Measurements from ENCODE around the gene MDFIC2.
"Not testable (repeated sequence)": the region's sequence is repeated elsewhere in the genome, so short reads cannot be mapped to it uniquely, and the experiment has no call there.

MDFIC2 gene

DNA sequence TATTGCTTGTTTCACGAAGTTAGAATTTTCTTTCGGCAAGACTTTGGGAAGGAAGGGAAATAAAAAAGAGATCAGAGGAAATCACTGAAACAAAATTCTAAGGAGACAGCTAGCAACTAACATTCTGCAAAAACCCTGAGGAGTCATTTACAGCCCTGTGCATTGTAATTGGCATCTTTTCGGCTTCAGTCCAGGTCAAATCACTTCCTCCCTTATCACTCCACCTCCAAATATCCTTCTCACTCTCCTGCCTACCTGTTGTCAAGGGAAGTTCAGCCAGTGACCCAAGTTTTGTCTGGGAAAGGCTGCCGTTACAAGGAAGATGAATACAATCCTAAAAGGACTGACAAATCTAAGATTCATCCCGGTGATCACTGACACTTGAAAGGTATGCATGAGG lies 39.6 kb downstream of the MDFIC2 start:
- H3K4me3 ChIP-seq (ENCODE audit: low read length) = no peak overlapping the region
- DNase-seq (ENCODE audit: low read depth, low spot score) = no peak

DNA sequence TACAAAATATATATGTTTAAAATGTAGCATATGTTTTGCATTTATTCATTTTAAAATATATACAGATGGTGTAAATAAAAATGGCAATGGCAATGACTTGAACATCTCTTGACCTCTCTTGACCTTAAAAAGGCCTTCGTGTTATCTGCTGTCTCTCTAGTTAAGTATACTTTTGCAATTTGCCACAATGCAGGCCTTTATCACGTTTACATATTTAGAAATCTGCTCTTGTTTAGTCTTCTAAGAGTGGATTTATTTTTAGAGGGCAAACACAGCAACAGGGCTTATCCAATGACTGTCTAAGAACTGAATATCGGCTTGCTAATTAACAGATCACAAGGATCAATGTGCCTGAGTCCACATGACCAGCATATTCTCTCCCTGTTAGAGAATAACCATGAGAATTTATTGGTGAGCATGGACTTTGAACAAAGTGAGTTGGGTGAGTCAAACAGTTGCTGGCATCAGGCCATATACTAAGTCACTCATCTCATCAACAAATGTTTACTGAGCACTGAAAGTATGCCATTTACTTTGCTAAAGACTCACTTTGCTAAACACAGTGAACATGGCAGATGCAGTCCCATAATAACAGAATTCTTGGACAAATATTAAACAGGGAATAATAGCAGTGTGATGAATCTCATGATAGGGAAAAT lies 48.2 kb downstream of the MDFIC2 start:
- H3K4me3 ChIP-seq (ENCODE audit: low read length) = no peak overlapping the region
- DNase-seq (ENCODE audit: low read depth, low spot score) = no peak

DNA sequence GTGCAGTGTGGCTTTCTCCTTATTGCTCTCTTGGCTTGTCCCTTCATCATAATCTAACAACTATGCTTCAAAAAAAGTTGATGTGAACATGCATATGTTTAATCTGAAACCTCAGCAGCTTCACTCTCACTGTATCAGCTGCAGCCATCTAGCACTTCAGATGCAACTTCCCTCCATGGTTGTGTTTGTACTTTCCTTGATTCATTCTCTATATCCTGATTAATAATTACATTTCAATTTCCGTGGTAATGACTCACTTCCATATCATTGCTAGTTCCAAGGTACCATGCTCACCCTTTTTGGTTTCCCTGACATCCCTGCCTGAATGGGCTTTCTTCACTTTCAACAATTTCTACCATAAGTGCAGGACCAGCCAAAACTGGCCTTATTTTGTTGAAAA lies 51.2 kb downstream of the MDFIC2 start:
- no peak overlapping the region for H3K4me3 ChIP-seq (ENCODE audit: low read length)
- no peak for DNase-seq (ENCODE audit: low read depth, low spot score)

DNA sequence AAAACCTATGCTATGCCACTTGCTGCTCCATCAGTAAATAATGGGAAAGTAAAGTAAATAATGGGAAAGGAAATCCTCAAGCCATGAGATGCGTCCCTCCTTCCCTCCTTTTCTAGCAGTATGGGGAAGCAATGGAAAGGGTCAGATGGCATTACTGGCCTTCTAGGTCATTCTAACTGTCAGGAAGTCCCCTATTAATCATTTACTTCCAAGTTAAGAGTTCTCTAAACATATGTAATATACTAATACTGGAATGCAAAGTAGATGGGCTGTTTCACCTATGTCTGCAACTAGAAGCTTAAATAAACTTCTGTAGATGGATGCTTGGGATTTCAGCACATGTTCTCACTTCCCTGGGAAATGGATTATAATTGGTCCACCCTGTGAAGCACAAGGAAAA lies 55.9 kb downstream of the MDFIC2 start:
- no peak for DNase-seq (ENCODE audit: low read depth, low spot score)

DNA sequence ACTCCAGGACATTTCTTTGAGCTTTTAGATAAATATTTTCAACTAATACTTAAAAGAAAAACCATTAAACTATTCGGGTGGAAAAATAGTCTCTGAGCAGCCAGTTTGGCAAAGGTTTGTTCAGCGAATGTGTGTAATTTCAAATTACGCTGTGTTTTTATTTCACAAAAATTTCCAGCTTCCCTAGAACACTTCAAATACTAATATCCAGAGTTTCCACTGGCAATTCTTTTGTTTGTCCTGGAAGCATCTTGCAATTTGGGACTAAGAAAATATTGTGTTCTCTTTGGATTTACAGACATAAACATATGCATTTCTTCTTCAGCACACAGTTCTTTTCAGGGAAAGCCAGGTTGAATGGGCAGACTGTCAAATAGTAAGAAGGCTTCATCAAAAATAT lies 61.9 kb downstream of the MDFIC2 start:
- H3K4me3 ChIP-seq (ENCODE audit: low read length) = no peak overlapping the region

More for the DNA sequence above, 55.9 kb downstream of the MDFIC2 start:
- no peak overlapping the region for H3K4me3 ChIP-seq (ENCODE audit: low read length)

DNA sequence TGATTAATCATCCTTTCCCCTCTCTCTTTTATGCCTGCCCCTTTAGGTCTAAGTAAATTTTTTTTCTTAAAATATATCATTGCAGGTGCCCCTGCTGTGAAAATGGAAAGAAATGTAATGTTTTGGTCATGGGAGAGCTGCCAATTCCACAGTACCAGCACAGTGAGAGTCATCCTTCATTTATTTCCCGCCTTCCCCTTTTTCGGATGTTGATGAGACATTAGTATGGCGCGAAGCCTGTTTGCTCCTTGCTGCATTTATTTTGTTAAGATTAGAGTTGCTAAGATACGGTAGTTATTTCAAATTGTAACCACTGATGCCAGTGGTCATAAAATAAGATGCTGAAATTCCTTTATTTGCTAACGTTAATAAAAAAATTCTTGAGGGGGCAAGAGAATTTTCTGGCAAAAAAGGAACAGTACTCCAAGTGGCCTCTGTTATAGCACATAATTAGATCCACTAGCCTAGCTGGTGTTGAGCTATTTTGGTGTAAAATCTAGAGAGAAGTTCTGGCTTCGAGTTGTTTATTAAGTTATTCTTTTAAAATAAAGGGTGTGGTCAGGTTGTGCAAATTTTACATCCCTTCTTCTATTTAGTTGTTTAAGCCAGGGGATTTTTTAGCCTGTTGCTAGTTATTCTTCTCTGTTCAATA lies 62.8 kb downstream of the MDFIC2 start:
- no peak for DNase-seq (ENCODE audit: low read depth, low spot score)
- H3K4me3 ChIP-seq (ENCODE audit: low read length) = no peak overlapping the region

More for the DNA sequence above, 61.9 kb downstream of the MDFIC2 start:
- no peak for DNase-seq (ENCODE audit: low read depth, low spot score)

DNA sequence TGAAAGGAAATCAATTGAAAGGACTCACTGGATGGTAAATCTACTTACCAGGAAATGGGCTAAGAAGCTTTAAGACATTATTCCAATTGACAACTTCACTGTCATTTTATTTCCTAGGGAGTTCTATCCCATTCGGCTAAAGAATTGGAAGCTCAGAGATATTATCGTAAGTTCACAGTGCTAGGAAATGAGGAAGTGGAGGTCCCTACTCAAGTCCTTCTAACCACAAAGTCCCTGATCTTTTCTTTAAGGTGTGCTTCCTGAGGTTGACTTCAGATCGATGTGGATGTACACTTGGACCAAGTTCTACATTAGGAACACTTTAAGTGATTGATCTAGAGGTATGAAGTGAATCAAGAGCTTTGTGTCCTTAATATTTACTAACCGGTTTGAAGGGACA lies 63.6 kb downstream of the MDFIC2 start:
- DNase-seq (ENCODE audit: low read depth, low spot score) = no peak

DNA sequence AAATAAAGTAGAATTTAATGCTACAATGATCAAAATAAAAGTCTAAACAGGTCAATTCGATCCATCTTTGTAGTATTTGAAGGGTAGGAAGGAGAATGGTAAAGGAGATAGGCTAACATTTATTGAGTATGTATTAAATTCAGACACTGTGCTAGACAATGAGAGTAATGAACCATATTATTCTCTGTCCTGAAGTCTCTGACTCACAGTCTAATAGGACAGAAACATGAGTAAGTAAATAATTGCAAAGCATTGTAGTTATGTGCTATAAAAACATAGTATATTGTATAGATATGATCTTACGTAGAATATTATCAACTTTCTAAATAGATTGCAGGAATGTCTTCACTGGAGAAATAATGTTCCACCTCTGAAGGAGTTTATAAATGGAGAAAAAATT lies 64.5 kb downstream of the MDFIC2 start:
- DNase-seq (ENCODE audit: low read depth, low spot score) = no peak
- H3K4me3 ChIP-seq (ENCODE audit: low read length) = no peak overlapping the region

More for the DNA sequence above, 63.6 kb downstream of the MDFIC2 start:
- H3K4me3 ChIP-seq (ENCODE audit: low read length) = no peak overlapping the region

DNA sequence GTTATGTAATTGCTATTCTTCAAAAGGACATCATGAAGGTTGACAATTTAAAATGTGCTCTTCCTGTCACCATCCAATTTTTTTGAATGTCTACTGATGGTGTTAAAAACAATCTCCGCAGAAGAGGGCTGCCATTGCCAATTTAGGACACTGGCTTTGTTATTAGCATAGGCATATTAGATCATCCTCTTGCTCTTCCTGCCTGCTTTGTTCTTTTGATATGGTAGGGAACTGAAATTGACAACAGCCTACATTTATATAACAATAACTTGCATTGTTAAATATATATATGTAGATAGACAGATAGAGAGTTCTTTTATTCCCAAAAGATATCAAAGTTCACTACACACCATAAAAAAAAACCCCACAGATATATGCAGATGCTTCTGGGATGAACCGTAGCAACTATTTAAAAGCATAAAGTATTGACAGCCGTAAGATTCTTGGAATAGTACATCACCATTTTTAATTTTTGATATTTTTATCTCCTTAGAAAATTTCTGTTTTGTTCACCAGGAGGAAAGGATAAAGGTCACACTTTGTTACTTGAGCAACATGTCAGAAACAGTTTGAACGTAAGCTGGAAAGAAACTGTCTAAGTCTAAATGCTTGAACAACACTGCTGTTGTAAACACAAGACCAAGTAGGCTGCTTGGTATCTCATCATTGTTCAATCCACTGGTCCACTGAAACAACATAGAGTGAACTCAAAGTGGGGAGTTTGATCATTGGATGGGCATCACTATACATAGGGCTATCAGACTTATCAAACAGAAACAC lies 66.5 kb downstream of the MDFIC2 start:
- no peak overlapping the region for H3K4me3 ChIP-seq (ENCODE audit: low read length)

DNA sequence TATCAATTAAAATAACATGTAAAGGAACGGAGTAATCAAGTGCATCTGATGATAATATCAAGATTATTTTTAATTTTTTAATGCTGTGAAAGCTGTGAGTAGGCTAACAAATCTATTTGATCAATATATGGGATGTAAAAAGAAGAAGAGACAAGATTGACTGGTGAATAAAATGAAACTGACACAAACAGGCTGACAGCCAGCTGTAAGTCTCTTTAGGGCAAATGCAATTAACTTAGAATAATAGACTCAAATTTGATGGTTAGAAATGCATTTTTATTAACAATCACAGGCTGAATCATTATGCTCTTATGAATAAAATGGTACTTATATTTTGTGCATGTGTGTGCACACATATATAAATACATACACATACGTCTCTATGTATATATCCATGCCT lies 68.0 kb downstream of the MDFIC2 start:
- no peak overlapping the region for H3K4me3 ChIP-seq (ENCODE audit: low read length)
- DNase-seq (ENCODE audit: low read depth, low spot score) = no peak

More for the DNA sequence above, 66.5 kb downstream of the MDFIC2 start:
- no peak for DNase-seq (ENCODE audit: low read depth, low spot score)

DNA sequence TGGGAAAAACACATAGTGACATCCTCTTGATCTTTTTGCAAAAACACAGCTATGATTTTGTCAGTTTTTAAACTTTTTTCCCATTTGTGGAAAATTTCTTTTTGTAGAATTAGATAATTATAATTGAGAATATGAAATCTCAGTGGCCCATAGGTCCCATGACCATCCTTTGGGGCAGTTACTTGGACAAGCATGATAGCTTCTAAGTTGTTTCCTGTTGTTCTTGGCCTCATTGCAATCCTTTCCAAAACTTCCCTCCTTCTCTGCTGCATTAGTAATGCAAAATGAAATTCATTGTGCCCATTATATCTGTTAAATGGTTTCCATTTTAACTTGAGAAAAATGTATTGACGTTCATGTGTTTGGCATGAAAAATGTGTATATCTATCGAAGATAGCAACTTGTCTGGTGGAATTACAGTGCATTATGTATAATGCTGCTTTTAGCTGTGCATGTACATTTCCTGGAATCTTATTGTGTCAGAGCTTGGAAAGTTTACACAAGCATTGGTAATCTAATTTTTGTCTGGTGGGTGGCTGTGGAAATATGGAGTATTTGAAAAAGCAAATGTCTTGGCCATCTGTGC lies 70.0 kb downstream of the MDFIC2 start:
- H3K4me3 ChIP-seq (ENCODE audit: low read length) = no peak overlapping the region
- DNase-seq (ENCODE audit: low read depth, low spot score) = no peak

DNA sequence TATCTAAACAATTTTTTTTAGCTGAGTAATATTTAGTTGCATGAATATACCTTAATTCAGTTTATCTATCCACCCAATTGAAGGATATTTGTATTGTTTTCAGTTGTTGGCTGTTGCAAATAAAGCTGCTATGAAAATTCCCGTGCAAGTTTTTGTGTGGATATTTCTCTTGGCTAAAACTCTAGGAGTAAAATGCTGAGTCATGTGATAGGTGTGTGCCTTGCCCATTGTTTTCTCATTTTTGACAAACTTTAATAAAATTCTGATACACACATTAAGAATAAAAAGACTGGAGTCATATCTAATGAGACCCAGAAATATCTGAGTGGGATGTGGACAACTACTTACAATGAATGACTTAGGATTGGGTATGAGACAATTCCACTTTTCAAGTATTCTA lies 78.6 kb downstream of the MDFIC2 start:
- no peak for DNase-seq (ENCODE audit: low read depth, low spot score)
- no peak overlapping the region for H3K4me3 ChIP-seq (ENCODE audit: low read length)

DNA sequence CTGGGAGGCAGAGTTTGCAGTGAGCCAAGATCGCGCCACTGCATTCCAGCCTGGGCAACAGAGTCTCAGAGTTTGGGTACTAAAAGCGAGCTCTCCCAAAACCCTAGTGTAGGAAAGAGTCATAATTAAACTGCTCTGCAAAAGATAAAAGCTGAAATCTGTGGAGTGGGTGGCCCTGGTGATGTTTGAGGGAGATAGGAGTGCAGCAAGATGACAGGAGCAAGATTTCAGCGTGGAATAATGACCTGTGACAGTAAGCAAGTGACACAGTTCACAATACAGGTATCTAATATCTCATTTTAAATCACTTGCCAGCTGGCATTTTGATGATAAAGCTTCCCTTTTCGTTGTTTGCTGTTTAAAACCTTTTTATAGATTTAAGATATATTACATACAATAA lies 79.3 kb downstream of the MDFIC2 start:
- H3K4me3 ChIP-seq (ENCODE audit: low read length) = no peak overlapping the region
- DNase-seq (ENCODE audit: low read depth, low spot score) = no peak

DNA sequence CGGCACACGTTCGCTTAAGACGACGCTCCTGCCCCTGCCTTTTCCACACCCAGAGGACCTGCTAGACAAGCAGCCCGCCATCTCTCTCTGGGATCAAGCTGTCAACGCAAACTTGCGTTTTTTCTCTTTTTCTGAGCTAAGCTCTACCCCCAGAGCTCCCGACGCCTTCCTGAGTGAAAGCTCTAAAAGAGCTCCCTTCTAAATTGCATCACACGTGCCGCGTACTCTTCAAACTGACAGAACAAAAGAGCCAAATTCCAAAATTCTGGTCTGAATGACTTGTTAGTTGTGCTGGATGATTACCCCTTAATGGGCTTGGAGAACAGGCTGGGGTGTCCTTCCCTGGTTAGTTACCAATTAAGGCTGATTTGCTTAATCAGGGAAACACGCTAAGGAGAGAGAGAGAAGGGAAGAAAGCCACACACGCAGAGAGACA lies 81.2 kb downstream of the MDFIC2 start:
- DNase-seq (ENCODE audit: low read depth, low spot score) = no peak
- H3K4me3 ChIP-seq (ENCODE audit: low read length) = no peak overlapping the region

DNA sequence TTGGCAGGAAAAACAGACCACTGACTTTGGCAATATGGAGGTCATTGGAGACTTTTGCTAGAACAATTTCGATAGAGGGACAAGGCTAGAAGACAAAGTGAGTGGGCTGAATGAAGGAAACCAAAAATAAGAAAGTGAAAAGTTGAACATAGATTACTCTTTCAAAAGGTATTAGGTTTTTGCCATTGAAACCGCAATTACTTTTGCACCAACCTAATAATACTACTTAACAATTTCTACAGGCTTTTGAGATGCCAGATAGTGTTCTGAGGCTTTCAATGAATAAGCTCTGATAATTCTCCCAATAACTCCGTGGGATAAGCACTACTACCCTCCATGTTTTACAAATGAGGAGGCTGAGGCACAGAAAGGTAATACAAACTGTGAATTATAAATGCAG lies 85.0 kb downstream of the MDFIC2 start:
- DNase-seq (ENCODE audit: low read depth, low spot score) = no peak
- no peak overlapping the region for H3K4me3 ChIP-seq (ENCODE audit: low read length)

DNA sequence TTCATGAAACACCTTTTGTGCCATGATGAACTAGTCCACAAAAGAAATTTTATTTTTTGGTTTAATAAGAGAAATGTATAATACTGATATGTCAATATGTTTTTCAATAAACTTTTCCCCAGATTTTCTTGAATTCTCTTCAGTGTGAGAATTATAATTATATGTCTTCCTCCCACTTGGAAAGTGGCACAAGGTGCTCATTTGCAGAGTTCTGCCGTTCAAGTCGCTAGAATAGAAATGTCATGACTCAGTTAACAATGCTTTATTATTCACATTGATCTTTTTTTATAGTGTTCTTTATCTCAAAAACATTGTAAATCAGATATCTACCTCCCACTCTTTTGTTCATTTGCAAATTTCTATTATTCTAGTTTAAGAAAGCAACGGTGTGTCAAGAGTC lies 87.3 kb downstream of the MDFIC2 start:
- H3K4me3 ChIP-seq (ENCODE audit: low read length) = no peak overlapping the region
- no peak for DNase-seq (ENCODE audit: low read depth, low spot score)

DNA sequence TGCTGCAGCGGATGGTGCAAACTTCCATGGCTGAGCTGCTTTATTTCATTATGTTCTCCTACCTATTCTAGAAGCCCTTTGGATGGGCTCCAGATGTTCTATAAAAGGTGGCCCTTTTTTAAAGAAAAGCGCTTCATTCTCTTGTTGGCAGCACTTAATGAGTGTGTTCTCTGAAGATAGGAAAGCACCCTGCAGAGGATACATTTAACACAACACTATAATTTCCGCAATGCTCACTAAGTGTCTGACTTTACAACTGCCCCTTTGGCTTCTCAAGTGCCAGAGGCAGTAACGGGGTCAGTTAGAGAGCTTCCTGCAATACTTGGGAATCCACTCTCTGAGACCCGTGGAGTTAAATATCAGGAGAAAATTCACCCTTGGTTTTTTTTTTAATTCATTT lies 88.1 kb downstream of the MDFIC2 start:
- no peak for DNase-seq (ENCODE audit: low read depth, low spot score)

DNA sequence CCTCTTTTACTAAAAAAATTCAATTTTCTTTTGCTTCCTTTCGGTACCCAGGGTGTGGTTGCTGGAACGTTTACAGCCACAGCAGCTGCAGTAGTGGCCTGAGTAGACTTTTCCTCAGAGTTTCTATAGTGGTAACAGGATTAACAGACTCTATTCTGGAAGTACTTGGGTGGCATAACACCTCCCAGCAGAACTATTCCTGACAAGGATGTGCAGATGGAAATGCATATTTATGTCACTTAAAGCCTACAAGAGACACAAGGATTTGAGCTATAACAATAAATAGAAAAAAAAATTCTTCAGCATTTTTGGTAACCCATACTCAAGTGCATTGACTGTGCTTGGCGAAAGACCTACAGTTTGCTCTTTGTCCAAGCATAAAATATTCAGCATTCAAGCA lies 94.0 kb downstream of the MDFIC2 start:
- DNase-seq (ENCODE audit: low read depth, low spot score) = no peak
- H3K4me3 ChIP-seq (ENCODE audit: low read length) = no peak overlapping the region

More for the DNA sequence above, 88.1 kb downstream of the MDFIC2 start:
- no peak overlapping the region for H3K4me3 ChIP-seq (ENCODE audit: low read length)

DNA sequence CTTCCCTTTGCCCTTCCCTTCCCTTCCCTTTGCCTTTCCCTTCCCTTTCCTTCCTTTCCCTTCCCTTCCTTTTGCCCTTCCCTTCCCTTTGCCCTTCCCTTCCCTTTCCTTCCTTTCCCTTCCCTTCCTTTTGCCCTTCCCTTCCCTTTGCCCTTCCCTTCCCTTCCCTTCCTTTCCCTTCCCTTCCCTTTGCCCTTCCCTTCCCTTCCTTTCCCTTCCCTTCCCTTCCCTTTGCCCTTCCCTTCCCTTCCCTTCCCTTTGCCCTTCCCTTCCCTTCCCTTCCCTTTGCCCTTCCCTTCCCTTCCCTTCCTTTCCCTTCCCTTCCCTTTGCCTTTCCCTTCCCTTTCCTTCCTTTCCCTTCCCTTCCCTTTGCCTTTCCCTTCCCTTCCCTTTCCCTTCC lies 101.2 kb downstream of the MDFIC2 start:
- H3K4me3 ChIP-seq (ENCODE audit: low read length); DNase-seq (ENCODE audit: low read depth, low spot score): not testable (repeated sequence)

DNA sequence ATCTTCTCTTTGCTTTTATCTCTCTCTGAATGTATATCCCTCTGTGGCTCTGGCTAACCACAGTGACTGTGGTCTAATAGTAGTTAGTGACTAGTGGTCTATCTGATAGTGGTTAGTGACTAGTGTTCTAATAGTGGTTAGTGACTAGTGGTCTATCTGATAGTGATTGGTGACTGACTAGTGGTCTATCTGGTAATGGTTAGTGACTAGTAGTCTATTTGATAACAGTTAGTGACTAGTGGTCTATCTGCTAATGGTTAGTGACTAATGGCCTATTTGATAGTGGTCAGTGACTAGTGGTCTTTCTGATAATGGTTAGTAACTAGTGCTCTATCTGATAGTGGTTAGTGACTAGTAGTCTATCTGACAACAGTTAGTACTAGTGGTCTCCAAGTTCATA lies 110.5 kb downstream of the MDFIC2 start:
- DNase-seq (ENCODE audit: low read depth, low spot score) = no peak
- H3K4me3 ChIP-seq (ENCODE audit: low read length) = no peak overlapping the region
